Lower leg skin (tissue), 4 donors: ENCODE data around the gene VWA5B1. TPM values are rescaled to one million over a fixed set of nuclear protein-coding genes. Genes with fewer than 3 reads are reported as not detected.

Experiments
- DNase-seq, 2 donors: peaks; one replicate each; pipeline ENCODE4 v3.0.0-alpha.2; 2019; ENCODE audit warnings: low spot score in 2 of 2
- H3K4me3 ChIP-seq: fragments of 200-600 bp; sonication (generic); 2 replicates; pipeline ENCODE4 v1.5.1; 2017; ENCODE audit warnings: mild to moderate bottlenecking, low read depth; ENCODE audit not compliant: poor library complexity, severe bottlenecking
- POLR2A ChIP-seq, 2 donors: fragments of 450-650 bp; IDR thresholded peaks; one replicate each; pipeline ENCODE4 v1.6.1; 2016 to 2017; ENCODE audit warnings: antibody characterized with exemption in 2 of 2, mild to moderate bottlenecking in 1 of 2, moderate library complexity in 1 of 2
- WGBS, 2 donors: methylation state at CpG; one replicate each; pipeline ENCODE4 v1.1.5; 2018; 5-methylcytosine and 5-hydroxymethylcytosine counted together
- intact Hi-C: fragments of 100-400 bp; cut with DNase I; formaldehyde crosslinking; loops from one replicate; pipeline ENCODE4 v1.15.0; 2023; ENCODE audit warnings: low total_unique reads
- total RNA-seq, 4 donors: library from RNA; depleted of rRNA; stranded (reverse); fragments of >200 nt; gene quantifications; one replicate each; pipeline ENCODE4 v1.1.0, GENCODE V29; 2016
- TF ChIP-seq, protein P1 (sequence below), 3 donors: fragments of 450-650 bp; IDR thresholded peaks; one replicate each; pipeline ENCODE4 v1.5.1; 2016; ENCODE audit warnings: antibody characterized with exemption in 3 of 3, mild to moderate bottlenecking in 3 of 3, moderate library complexity in 2 of 3

VWA5B1 gene
- total RNA-seq, 4 donors from 2014 or later: not detected

- WGBS, 2 donors: 30 to 35% methylated on average over 6 of the region's 6 CpGs
- TF ChIP-seq POLR2A (IDR thresholded peaks at IDR 0.05): no peak
- TF ChIP-seq, protein P1, sequence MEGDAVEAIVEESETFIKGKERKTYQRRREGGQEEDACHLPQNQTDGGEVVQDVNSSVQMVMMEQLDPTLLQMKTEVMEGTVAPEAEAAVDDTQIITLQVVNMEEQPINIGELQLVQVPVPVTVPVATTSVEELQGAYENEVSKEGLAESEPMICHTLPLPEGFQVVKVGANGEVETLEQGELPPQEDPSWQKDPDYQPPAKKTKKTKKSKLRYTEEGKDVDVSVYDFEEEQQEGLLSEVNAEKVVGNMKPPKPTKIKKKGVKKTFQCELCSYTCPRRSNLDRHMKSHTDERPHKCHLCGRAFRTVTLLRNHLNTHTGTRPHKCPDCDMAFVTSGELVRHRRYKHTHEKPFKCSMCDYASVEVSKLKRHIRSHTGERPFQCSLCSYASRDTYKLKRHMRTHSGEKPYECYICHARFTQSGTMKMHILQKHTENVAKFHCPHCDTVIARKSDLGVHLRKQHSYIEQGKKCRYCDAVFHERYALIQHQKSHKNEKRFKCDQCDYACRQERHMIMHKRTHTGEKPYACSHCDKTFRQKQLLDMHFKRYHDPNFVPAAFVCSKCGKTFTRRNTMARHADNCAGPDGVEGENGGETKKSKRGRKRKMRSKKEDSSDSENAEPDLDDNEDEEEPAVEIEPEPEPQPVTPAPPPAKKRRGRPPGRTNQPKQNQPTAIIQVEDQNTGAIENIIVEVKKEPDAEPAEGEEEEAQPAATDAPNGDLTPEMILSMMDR (IDR thresholded peaks at IDR 0.05): no peak
- intact Hi-C loops: no loop called here
- no peak overlapping the region for H3K4me3 ChIP-seq
- DNase-seq: no peak
Observed at GRCh38 chr1:20371411-20371810, 80.7 kb downstream of the VWA5B1 start.

DNA sequence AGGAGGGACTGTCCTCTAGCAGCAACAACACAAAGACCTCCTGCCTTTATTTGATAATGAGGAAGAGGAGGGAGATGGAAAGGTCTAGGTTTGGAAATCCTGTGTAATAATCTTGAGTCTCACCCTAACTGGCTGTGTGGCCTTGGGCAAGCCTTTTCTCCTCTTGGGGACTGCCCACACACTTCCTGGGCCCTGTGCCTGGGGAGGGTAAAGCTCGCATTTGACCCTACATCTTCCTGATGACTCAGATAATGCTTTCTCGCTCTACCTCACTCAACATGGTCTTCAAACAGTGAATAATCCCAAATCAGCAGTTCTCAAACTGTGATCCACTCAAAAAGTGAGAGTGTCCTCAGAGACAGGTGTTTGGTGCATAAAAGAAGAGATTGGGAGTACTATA is 81.2 kb downstream of the VWA5B1 start:
- 21 to 42% methylated on average over 2 of the region's 2 CpGs for WGBS, 2 donors
- DNase-seq: no peak
- intact Hi-C loops: no loop called here
- no peak overlapping the region for H3K4me3 ChIP-seq
- TF ChIP-seq POLR2A (IDR thresholded peaks at IDR 0.05): no peak
- TF ChIP-seq, protein P1 (IDR thresholded peaks at IDR 0.05): no peak

DNA sequence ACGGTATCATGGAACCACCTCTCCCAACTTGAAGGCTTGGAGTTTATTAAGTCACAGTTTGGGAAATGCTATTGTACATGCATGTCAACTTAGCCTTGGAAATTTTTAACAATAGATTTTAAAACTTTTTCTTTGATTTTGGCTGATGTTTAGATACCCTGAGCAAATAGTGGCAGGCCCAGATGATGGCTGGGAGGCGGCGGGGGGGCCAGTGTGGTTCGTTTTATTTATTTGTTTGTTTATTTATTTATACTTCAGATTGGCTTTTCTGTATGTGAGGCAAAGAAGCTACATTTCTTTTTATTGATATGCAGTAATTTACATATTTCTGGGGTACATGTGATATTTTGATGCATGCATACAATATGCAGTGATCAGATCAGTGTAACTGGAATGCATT is 82.0 kb downstream of the VWA5B1 start:
- no peak overlapping the region for H3K4me3 ChIP-seq
- WGBS, 2 donors: 67 to 78% methylated on average over 4 of the region's 4 CpGs
- TF ChIP-seq, protein P1 (IDR thresholded peaks at IDR 0.05): no peak
- no peak for TF ChIP-seq POLR2A (IDR thresholded peaks at IDR 0.05)
- no peak for DNase-seq
- intact Hi-C loops: no loop called here

DNA sequence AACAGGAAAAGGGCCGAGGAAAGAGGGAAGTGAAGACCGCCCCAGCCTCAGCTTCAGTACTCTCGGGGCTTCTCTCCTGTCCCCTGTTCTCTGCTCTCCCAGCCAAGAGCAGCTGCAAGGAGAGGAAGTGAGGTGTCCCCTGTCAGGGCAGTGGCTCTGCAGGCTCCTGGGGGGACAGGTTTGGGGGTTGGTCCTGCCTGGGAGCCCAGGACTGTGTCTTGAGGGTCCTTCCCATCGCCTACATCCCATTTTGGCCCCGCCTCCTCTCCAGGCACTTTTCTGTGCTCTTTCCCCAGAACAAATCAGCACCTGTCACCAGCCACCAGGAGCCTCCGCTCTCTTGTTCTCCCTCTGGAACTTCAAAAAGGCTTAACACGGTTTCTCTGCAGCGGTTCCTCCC is 82.6 kb downstream of the VWA5B1 start:
- 39 to 41% methylated on average over 8 of the region's 8 CpGs for WGBS, 2 donors
- DNase-seq: no peak
- H3K4me3 ChIP-seq: no peak overlapping the region
- TF ChIP-seq POLR2A (IDR thresholded peaks at IDR 0.05): no peak
- TF ChIP-seq, protein P1 (IDR thresholded peaks at IDR 0.05): no peak
- intact Hi-C loops: no loop called here

DNA sequence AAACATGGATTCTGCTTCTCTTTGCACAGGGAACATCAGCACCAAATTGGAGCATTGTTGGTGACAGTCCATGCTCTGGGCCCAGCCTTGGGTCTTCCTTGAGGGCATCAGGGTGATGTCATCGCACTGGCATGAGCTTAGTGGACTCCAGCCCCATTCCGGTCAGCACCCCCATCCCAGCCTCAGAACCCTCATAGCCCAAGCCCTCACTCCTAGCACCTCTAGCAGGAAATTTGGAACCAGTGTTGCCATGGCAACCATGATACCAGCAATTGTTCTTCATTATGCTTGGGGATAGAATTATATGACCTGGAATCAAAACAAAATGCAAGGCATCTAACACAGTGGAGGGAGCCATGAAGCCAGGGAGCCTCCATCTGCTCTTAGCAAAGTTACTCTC is 83.1 kb downstream of the VWA5B1 start:
- intact Hi-C loops: no loop called here
- DNase-seq: no peak
- WGBS, 2 donors: 75 to 82% methylated on average over 2 of the region's 2 CpGs
- TF ChIP-seq POLR2A (IDR thresholded peaks at IDR 0.05): no peak
- TF ChIP-seq, protein P1 (IDR thresholded peaks at IDR 0.05): no peak
- no peak overlapping the region for H3K4me3 ChIP-seq

- no peak overlapping the region for H3K4me3 ChIP-seq
- TF ChIP-seq, protein P1 (IDR thresholded peaks at IDR 0.05): no peak
- no peak for TF ChIP-seq POLR2A (IDR thresholded peaks at IDR 0.05)
- intact Hi-C loops: no loop called here
- 39 to 43% methylated on average over 8 of the region's 8 CpGs for WGBS, 2 donors
- no peak for DNase-seq
Observed at GRCh38 chr1:20375563-20375962, 84.9 kb downstream of the VWA5B1 start.
